Smooth muscle cell (in vitro differentiated cells): ENCODE measurements around the gene BRD4. TPM values are rescaled to one million over a fixed set of nuclear protein-coding genes. Genes with fewer than 3 reads are reported as not detected.
A peak's percentile ranks its signal among the peaks of the same experiment; 100 is the strongest.

ENCODE experiments used
- DNase-seq: peaks from one replicate; lab custom pipeline; 2025; ENCODE audit not compliant: unreplicated experiment; lab: John Stamatoyannopoulos, UW
- H2AFZ ChIP-seq: fragments of 200-600 bp; sonication (generic); 2 replicates; pipeline ENCODE4 v1.6.0; 2016; ENCODE audit warnings: antibody characterized with exemption, low read depth, mild to moderate bottlenecking
- H3F3A ChIP-seq: fragments of 200-600 bp; sonication (generic); 2 replicates; pipeline ENCODE4 v1.6.0; 2017; ENCODE audit warnings: antibody characterized with exemption, low read depth
- H3K27ac ChIP-seq: fragments of 200-600 bp; sonication (generic); 2 replicates; pipeline ENCODE4 v1.5.1; 2016; ENCODE audit warnings: low read depth, mild to moderate bottlenecking
- H3K27me3 ChIP-seq: fragments of 200-600 bp; sonication (generic); 2 replicates; pipeline ENCODE4 v1.6.1; 2016; ENCODE audit warnings: low read depth, mild to moderate bottlenecking
- H3K36me3 ChIP-seq: fragments of 200-600 bp; sonication (generic); 2 replicates; pipeline ENCODE4 v1.5.1; 2016; ENCODE audit warnings: low read depth
- H3K4me1 ChIP-seq: fragments of 200-600 bp; sonication (generic); 2 replicates; pipeline ENCODE4 v1.5.1; 2016; ENCODE audit warnings: low read depth
- H3K4me2 ChIP-seq: fragments of 200-600 bp; sonication (generic); 2 replicates; pipeline ENCODE4 v1.6.0; 2016; ENCODE audit warnings: mild to moderate bottlenecking
- H3K4me3 ChIP-seq: fragments of 200-600 bp; sonication (generic); 2 replicates; pipeline ENCODE4 v1.5.1; 2016; ENCODE audit warnings: mild to moderate bottlenecking
- H3K79me2 ChIP-seq: fragments of 200-600 bp; sonication (generic); 2 replicates; pipeline ENCODE4 v1.6.0; 2016; ENCODE audit warnings: low read depth, mild to moderate bottlenecking
- H3K9ac ChIP-seq: fragments of 200-600 bp; sonication (generic); 2 replicates; pipeline ENCODE4 v1.6.0; 2016; ENCODE audit warnings: low read depth
- H3K9me3 ChIP-seq: fragments of 200-600 bp; sonication (generic); replicated peaks from 2 replicates; pipeline ENCODE4 v1.5.1; 2016; ENCODE audit warnings: low read depth
- H4K20me1 ChIP-seq: fragments of 200-600 bp; sonication (generic); 2 replicates; pipeline ENCODE4 v1.6.0; 2016; ENCODE audit warnings: low read depth
- CTCF ChIP-seq: fragments of 200-600 bp; sonication (generic); IDR thresholded peaks from 2 replicates; pipeline ENCODE4 v1.5.1; 2017; ENCODE audit warnings: borderline replicate concordance, mild to moderate bottlenecking, antibody characterized with exemption; ENCODE audit not compliant: insufficient read depth, poor library complexity, severe bottlenecking
- WGBS: methylation state at CpG from one replicate; pipeline ENCODE4 v1.1.7; 2016; ENCODE audit warnings: low lambda C conversion rate; 5-methylcytosine and 5-hydroxymethylcytosine counted together
- polyA plus RNA-seq: library from polyadenylated mRNA; unstranded; fragments of >200 nt; fragmentation: Nextera tagmentation; extraction: Ambion mirVana; gene quantifications from 2 replicates; pipeline ENCODE4 v1.2.1, GENCODE V29; 2016
- total RNA-seq: library from RNA; depleted of rRNA; stranded (reverse); fragments of >200 nt; gene quantifications from 2 replicates; pipeline ENCODE4 v1.2.3, GENCODE V29; 2014

The BRD4 gene
- total RNA-seq (16.1 and 24.1 TPM in 2 replicates), polyA plus RNA-seq (102 and 105 TPM in 2 replicates)

- no peak for TF ChIP-seq CTCF
- no peaks in the 10 kb centered on the region for H3K27me3 ChIP-seq
- peak within 1 kb of the TSS; percentile 75 for H2AFZ ChIP-seq
- peaks cover 3% of the 10 kb centered on the region for H3F3A ChIP-seq
- H3K4me2 ChIP-seq = peak within 1 kb of the TSS; percentile 96
- H3K4me3 ChIP-seq = peak within 1 kb of the TSS; percentile 80
- DNase-seq = peak; percentile 41
- 6% methylated on average over 45 of the region's 81 CpGs for WGBS
- H3K79me2 ChIP-seq = peaks cover 79% of the 10 kb centered on the region
- H4K20me1 ChIP-seq = peaks cover 49% of the 10 kb centered on the region
- H3K9ac ChIP-seq = peak within 1 kb of the TSS; percentile 99
- H3K27ac ChIP-seq = peak within 1 kb of the TSS; percentile 98
- no peaks in the 10 kb centered on the region for H3K9me3 ChIP-seq
- peaks cover 22% of the 10 kb centered on the region for H3K4me1 ChIP-seq
- H3K36me3 ChIP-seq = no peaks in the 10 kb centered on the region
Measured at GRCh38 chr19:15332311-15332996, at the start of gene BRD4. BRD4 (minus strand) TSS chr19:15332539; CDS start chr19:15273099, 59,440 bp downstream.

DNA sequence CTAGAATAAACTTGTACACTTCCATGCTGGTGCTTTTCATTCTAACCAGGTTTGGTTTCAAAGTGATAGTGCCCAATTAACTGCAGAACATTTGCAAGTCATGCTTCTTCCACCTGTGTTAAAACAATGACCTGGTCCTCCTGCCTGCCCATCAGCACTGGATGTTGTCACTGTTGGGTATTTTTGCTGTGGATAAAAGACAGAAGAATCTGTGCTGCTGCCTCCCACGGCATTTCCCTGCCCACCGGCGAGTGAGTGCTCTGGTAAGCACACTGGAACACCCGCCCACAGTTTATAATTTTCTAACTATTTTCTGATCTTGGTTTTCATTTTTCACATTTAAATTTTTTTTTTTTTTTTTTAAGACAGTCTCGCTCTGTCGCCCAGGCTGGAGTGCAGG is 49.5 kb upstream of the BRD4 start:
- peaks cover 35% of the 10 kb centered on the region for H3K79me2 ChIP-seq

DNA sequence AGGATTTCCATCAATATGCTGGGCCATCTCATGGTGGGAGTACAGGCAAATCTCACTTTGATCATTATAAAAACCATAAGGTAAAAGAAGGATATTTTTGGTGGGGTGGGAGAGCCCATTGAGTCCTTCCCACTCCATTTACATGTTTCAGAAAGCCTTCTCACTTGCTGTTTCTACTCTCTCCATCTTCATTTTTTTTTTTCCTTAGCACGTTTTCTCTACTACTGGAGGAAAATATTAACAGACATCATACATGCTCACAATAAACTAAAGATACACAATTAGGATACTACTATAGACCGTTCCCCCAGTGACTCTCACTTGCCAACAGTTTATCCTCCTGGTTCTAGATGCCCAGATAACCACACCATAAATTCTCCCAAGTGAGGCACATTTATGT is 49.1 kb upstream of the BRD4 start:
- Histone ChIP-seq H3K27ac (peak overlapping the region; percentile 84), H3K36me3 (no peaks in the 10 kb centered on the region), H3K9ac (no peak overlapping the region), H3K4me1 (peaks cover 8% of the 10 kb centered on the region), H3K9me3 (no peaks in the 10 kb centered on the region), H3K4me3 (no peak overlapping the region), H3F3A (peaks cover 34% of the 10 kb centered on the region), H3K27me3 (no peaks in the 10 kb centered on the region), H4K20me1 (peaks cover 34% of the 10 kb centered on the region), H3K79me2 (peaks cover 37% of the 10 kb centered on the region), H3K4me2 (no peak overlapping the region), H2AFZ (no peak overlapping the region)
- no peak for TF ChIP-seq CTCF
- no peak for DNase-seq
- WGBS = 88% methylated on average over 2 of the region's 2 CpGs

More for the DNA sequence above, 49.5 kb upstream of the BRD4 start:
- Histone ChIP-seq H3K4me1 (peaks cover 8% of the 10 kb centered on the region), H3K36me3 (no peaks in the 10 kb centered on the region), H4K20me1 (peaks cover 33% of the 10 kb centered on the region), H3K9me3 (no peaks in the 10 kb centered on the region), H3K27ac (peak overlapping the region; percentile 16), H2AFZ (no peak overlapping the region), H3K27me3 (no peaks in the 10 kb centered on the region), H3K4me3 (no peak overlapping the region), H3K4me2 (no peak overlapping the region), H3K9ac (no peak overlapping the region), H3F3A (peaks cover 34% of the 10 kb centered on the region)
- DNase-seq = no peak
- WGBS = 77% methylated on average over 6 of the region's 6 CpGs
- no peak for TF ChIP-seq CTCF
